OCI-LY1 (cell line): ENCODE measurements around the gene PNPLA7.
"Not testable (repeated sequence)": the region's sequence is repeated elsewhere in the genome, so short reads cannot be mapped to it uniquely, and the experiment has no call there.

Source experiments
- H2AFZ ChIP-seq: fragments of 200-600 bp; sonication (generic), shearing (Covaris generic); 2 replicates; pipeline ENCODE4 v1.6.0; 2014; ENCODE audit warnings: antibody characterized with exemption, mild to moderate bottlenecking, low read length
- H3F3A ChIP-seq: fragments of 200-600 bp; sonication (generic), shearing (Covaris generic); 2 replicates; pipeline ENCODE4 v1.6.0; 2014; ENCODE audit warnings: mild to moderate bottlenecking, antibody characterized with exemption, low read length, moderate library complexity; ENCODE audit not compliant: insufficient read depth
- H3K27ac ChIP-seq: fragments of 200-600 bp; sonication (generic); 2 replicates; pipeline ENCODE4 v1.5.1; 2014; ENCODE audit warnings: low read length, mixed run types, mild to moderate bottlenecking, low read depth; ENCODE audit not compliant: poor library complexity, severe bottlenecking
- H3K27me3 ChIP-seq: fragments of 200-600 bp; sonication (generic); 2 replicates; pipeline ENCODE4 v1.6.0; 2014; ENCODE audit warnings: antibody characterized with exemption, mild to moderate bottlenecking, low read length, moderate library complexity; ENCODE audit not compliant: insufficient read depth
- H3K36me3 ChIP-seq: fragments of 200-600 bp; sonication (generic); 2 replicates; pipeline ENCODE4 v1.6.1; 2014; ENCODE audit warnings: mild to moderate bottlenecking, antibody characterized with exemption, low read length, moderate library complexity, mixed read lengths; ENCODE audit not compliant: insufficient read depth
- H3K4me1 ChIP-seq: fragments of 200-600 bp; sonication (generic); 2 replicates; pipeline ENCODE4 v1.5.1; 2014; ENCODE audit warnings: mild to moderate bottlenecking, low read length, moderate library complexity; ENCODE audit not compliant: insufficient read depth, severe bottlenecking
- H3K4me2 ChIP-seq: fragments of 200-600 bp; sonication (generic), shearing (Covaris generic); 2 replicates; pipeline ENCODE4 v1.6.1; 2014; ENCODE audit warnings: low read length
- H3K4me3 ChIP-seq: fragments of 200-600 bp; sonication (generic); 2 replicates; pipeline ENCODE4 v1.5.1; 2014; ENCODE audit warnings: low read length, low read depth, mild to moderate bottlenecking, mixed read lengths; ENCODE audit not compliant: poor library complexity, severe bottlenecking
- H3K79me2 ChIP-seq: fragments of 200-600 bp; shearing (Covaris generic); 2 replicates; pipeline ENCODE4 v1.6.1; 2016; ENCODE audit warnings: mixed run types, low read length, mixed read lengths; ENCODE audit not compliant: insufficient read depth
- H3K9ac ChIP-seq: fragments of 200-600 bp; sonication (generic), shearing (Covaris generic); 2 replicates; pipeline ENCODE4 v1.6.1; 2014; ENCODE audit warnings: mild to moderate bottlenecking, low read length, mixed read lengths
- H3K9me2 ChIP-seq: fragments of 200-600 bp; sonication (generic), shearing (Covaris generic); 2 replicates; pipeline ENCODE4 v1.6.1; 2014; ENCODE audit warnings: low read depth, mild to moderate bottlenecking, low read length, mixed read lengths
- H3K9me3 ChIP-seq: fragments of 200-600 bp; shearing (Covaris generic); 2 replicates; pipeline ENCODE4 v1.6.1; 2014; ENCODE audit warnings: low read length, mixed read lengths
- H4K20me1 ChIP-seq: fragments of 200-600 bp; sonication (generic), shearing (Covaris generic); 2 replicates; pipeline ENCODE4 v1.6.0; 2016; ENCODE audit warnings: mild to moderate bottlenecking, low read length; ENCODE audit not compliant: insufficient read depth
- CTCF ChIP-seq: fragments of 200-600 bp; sonication (generic), shearing (Covaris generic); IDR thresholded peaks from 2 replicates; pipeline ENCODE4 v1.5.1; 2017; ENCODE audit warnings: mild to moderate bottlenecking, antibody characterized with exemption, low read length, moderate library complexity, mixed read lengths
- EZH2 ChIP-seq: fragments of 200-600 bp; sonication (generic), shearing (Covaris generic); IDR thresholded peaks from 2 replicates; pipeline ENCODE4 v1.8.0; 2017; ENCODE audit warnings: borderline replicate concordance, mixed run types, mild to moderate bottlenecking, antibody characterized with exemption, low read length, moderate library complexity, mixed read lengths

Gene PNPLA7

GRCh38 chr9:137511758-137512463, 38.3 kb downstream of the PNPLA7 start:
- no peaks in the 10 kb centered on the region for H3K27me3 ChIP-seq
- no peaks in the 10 kb centered on the region for H3K9me3 ChIP-seq
- TF ChIP-seq CTCF, result no peak
- no peak for TF ChIP-seq EZH2
- no peak overlapping the region for H2AFZ ChIP-seq
- H3K4me1 ChIP-seq, result no peaks in the 10 kb centered on the region
- no peaks in the 10 kb centered on the region for H3K9me2 ChIP-seq
- no peak overlapping the region for H3K9ac ChIP-seq
- no peak overlapping the region for H3K27ac ChIP-seq
- no peaks in the 10 kb centered on the region for H4K20me1 ChIP-seq
- no peaks in the 10 kb centered on the region for H3F3A ChIP-seq
- H3K4me2 ChIP-seq, result no peak overlapping the region
- H3K4me3 ChIP-seq, result no peak overlapping the region
- H3K36me3 ChIP-seq, result no peaks in the 10 kb centered on the region
- H3K79me2 ChIP-seq, result no peaks in the 10 kb centered on the region

- not testable (repeated sequence) for H3K9me2 ChIP-seq, H3K36me3 ChIP-seq, H4K20me1 ChIP-seq, H3K4me1 ChIP-seq, H3K27me3 ChIP-seq, H3K79me2 ChIP-seq, H3K27ac ChIP-seq, H3K4me3 ChIP-seq, H3K4me2 ChIP-seq, H2AFZ ChIP-seq, H3F3A ChIP-seq, H3K9me3 ChIP-seq, H3K9ac ChIP-seq
These were observed 39.1 kb downstream of the PNPLA7 start for GRCh38 chr9:137511126-137511525.

GRCh38 chr9:137509198-137509597, 41.0 kb downstream of the PNPLA7 start:
- no peak overlapping the region for H3K4me2 ChIP-seq
- no peaks in the 10 kb centered on the region for H3K79me2 ChIP-seq

More at GRCh38 chr9:137509198-137509597, 41.0 kb downstream of the PNPLA7 start:
- Histone ChIP-seq H3K9me3 (no peaks in the 10 kb centered on the region), H3K9me2 (no peaks in the 10 kb centered on the region), H3K4me1 (no peaks in the 10 kb centered on the region), H2AFZ (no peak overlapping the region), H3K27ac (no peak overlapping the region), H4K20me1 (no peaks in the 10 kb centered on the region), H3K36me3 (no peaks in the 10 kb centered on the region), H3K4me3 (no peak overlapping the region), H3F3A (no peaks in the 10 kb centered on the region), H3K9ac (no peak overlapping the region), H3K27me3 (no peaks in the 10 kb centered on the region)
- TF ChIP-seq EZH2 (no peak), CTCF (no peak)
